ENCODE measurements around the gene KDELR1.

Gene KDELR1

GRCh38 chr19:48391100-48392005 lies at the start of gene KDELR1:
KDELR1 (minus strand) TSS chr19:48391551; CDS start chr19:48391358, 193 bp downstream.
- DNase-seq = peak; percentile 71

DNA sequence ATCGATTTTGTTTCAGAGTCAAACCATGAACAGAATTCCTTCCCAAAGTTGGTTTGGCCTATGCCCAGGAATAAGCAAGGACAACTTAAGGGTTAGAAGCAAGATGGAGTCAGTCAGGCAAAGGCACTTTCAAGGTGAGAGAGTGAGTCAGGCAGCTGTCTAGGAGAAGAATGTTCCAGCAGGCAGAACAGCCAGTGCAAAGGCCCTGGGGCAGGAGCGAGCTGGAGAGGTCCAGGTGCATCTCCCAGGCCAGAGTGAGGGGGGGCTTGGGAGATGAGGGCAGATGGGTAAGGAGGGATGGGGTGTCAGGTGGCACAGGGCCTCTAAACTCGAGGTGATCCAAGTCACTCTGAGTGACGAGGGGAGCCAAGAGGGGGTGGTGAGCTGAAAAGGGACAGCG lies 45.2 kb upstream of the KDELR1 start:
- DNase-seq = no peak

GRCh38 chr19:48433337-48433736 lies 42.0 kb upstream of the KDELR1 start:
- DNase-seq = no peak

DNA sequence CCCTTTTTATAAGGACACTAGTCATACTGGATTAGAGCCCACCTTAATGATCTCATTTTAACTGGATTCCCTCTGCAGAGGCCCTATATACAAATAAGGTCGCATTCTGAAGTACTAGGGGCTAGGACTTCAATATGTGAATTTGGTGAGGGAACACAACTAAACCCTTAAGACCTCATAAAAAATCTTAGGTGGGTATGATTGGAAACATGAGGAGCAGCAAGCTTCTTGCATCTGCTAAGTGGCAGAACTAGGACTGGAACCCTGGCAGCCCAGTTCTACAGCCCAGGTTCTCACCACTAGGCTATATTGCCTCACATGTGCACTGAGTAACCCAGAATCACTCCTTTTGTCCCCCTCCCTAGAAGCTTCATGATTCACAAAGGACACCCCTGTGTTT lies 37.3 kb upstream of the KDELR1 start:
- no peak for DNase-seq

- DNase-seq = no peak
Observed at GRCh38 chr19:48424694-48425219, 33.4 kb upstream of the KDELR1 start.

DNA sequence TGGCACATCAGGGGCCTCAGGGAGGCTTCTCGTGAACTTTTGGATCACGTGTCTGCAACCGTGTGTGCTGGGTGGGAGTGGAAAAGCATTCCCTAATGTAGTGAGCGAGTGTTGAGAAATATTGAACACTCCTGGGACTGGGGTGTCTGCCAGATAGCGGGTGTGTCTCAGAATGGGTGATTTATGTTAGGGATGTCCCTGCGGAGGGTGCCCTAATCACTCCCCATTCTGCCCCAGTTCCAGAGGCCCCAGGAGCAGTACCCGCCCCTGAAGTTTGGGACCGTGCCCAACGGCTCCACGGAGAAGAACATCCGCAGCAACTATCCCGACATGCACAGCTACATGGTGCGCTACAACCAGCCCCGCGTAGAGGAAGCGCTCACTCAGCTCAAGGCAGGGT lies 30.2 kb upstream of the KDELR1 start:
- DNase-seq = no peak

- peak; percentile 27 for DNase-seq
Observed at GRCh38 chr19:48419158-48419920, 28.0 kb upstream of the KDELR1 start.

DNA sequence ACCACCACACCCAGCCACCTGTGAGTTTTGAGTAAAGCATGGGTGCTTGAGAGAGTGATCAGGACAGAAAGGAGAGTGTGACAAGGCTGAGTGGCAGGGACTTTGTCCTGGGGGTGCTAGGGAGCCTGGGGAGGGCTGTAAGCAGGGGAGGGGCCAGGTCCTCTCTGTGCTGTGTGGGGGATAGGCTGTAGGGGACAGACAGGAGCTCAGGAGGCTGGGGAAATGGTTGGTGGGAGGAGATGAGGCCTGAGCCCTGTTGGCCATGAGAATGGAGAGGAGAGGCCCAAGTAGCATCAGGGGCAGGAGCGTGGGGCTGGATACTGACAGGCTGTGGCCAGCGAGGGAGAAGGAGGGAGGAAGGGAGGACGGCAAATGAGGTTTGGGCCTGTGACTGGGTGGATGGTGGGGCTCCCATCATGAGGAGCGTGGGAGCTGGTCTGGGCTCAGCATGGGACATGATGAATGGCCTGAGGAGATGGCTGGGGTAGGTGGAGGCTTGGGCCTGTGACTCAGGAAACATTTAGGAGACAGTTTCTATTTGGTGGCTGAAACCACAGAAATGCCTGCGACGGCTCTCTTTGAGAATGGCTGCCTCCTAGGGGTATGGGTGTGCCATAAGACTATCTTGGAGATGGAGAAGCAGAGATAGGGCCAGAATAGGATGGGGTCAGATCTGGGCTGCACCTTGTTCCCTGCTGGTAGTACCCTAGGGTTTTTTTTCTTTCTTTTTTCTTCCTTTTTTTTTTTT lies 27.1 kb upstream of the KDELR1 start:
- no peak for DNase-seq

GRCh38 chr19:48417421-48417820 lies 26.1 kb upstream of the KDELR1 start:
- DNase-seq = no peak

DNA sequence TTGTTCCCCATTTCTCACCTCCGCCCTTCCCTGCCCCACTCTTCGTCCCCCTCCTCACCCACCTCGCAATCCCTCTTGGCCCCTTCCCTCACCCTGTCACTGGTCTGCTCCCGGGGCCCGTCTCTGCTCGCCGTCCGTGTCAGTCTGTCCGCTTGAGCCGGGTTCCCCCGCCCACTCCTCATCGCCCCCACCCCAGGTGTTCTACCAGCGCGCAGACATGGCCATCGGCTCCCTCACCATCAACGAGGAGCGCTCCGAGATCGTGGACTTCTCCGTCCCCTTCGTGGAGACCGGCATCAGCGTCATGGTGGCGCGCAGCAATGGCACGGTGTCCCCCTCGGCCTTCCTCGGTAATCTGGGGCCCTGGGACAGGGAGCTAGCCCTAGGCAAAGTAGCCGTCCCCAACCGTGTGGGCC lies 24.5 kb upstream of the KDELR1 start:
- DNase-seq = no peak

DNA sequence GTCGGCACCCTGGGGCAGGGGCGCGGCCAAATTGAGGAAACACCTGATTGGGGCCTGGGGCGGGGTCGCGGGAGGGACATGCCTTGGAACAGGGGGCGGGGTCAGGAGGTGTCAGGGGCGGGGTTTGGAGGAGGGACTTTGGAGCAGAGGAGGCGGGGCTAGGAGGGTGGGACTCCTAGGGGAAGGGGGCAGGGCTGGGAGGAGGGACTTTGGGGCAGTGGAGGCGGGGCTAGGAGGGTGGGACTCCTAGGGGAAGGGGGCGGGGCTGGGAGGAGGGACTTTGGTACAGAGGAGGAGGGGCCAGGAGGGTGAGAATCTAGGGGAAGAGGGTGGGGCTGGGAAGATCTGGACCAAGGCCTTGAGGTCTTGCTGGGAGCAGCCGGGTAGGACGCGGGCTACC lies 24.0 kb upstream of the KDELR1 start:
- peak; percentile 45 for DNase-seq

- DNase-seq = no peak
Observed at GRCh38 chr19:48413879-48414587, 22.7 kb upstream of the KDELR1 start.

DNA sequence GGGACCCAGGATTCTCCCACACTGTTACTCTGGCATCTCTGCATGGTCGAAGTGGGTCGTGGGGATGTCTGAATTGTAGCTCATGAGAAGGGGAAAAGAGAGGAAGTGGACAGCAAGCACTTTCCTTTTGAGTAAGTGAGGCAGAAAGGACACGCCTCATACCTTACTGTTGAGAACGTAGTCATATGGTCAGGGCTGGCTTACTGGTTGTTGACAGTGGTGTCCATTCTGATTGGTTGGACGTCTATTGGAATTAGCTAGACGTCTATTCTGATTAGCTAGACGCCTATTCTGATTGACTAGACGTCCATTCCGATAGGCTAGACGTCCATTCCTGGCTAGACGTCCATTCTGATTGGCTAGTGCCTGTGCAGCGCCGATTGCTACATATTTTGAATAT lies 14.5 kb upstream of the KDELR1 start:
- no peak for DNase-seq

DNA sequence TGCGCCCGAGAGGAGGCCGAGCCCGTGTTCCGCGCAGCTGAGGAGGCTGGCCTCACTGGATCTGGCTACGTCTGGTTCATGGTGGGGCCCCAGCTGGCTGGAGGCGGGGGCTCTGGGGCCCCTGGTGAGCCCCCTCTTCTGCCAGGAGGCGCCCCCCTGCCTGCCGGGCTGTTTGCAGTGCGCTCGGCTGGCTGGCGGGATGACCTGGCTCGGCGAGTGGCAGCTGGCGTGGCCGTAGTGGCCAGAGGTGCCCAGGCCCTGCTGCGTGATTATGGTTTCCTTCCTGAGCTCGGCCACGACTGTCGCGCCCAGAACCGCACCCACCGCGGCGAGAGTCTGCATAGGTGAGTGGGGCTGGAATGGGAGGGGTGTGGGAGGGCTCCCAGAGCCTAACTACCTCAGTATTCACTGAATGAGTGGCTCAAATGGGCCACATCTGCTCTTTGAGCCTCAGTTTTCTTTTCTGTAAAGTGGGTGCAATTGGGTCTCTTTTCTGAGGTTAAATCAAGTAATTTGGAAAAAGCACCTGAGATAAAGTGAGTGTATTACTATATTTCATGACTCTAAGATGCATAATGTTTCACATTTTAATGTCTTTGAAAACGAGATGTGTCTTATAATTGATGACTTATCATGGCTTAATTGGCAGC lies 13.8 kb upstream of the KDELR1 start:
- DNase-seq = no peak

DNA sequence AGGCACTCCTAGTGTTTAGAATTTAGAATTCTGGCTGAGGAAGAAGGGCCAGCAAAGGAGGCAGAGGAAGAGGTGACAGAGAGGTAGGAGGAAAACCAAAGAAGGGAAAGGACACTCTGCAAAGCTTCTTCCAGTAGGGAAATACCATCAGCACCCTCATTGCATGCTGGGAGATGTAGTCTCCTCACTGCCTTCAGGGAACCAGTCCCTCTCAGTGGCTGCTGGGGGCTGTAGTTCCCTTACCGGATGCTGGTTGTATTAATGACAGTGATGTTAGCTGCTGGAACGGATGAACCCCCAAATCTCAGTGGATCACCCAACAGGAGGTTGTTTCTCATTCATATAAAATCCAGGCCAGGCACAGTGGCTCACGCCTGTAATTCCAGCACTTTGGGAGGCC lies 12.3 kb upstream of the KDELR1 start:
- DNase-seq = peak; percentile 63

DNA sequence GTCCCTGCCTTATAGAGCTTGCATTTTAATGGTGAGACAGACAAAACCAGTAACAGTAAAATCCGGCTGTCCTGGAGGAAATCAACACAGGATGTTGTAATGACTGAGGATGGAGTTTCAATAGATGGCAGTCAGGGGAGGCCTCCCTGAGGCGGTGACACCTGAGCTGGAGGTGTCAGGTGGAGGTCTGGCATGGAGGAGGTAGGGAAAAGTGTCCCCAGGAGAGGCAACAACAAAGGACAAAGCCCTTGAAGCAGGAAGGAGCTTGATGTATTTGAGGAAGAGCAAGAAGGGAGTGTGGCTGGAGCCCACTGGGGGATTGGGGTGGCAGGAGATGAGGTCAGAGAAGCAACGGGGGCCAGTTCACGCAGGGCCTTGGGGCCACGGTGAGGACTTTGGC lies 9.9 kb upstream of the KDELR1 start:
- peak; percentile 46 for DNase-seq

GRCh38 chr19:48400018-48400742 lies 8.8 kb upstream of the KDELR1 start:
- DNase-seq = peak; percentile 99

GRCh38 chr19:48398375-48399235 lies 7.3 kb upstream of the KDELR1 start:
- peak; percentile 97 for DNase-seq

- peak; percentile 70 for DNase-seq
Observed at GRCh38 chr19:48398102-48398374, 6.7 kb upstream of the KDELR1 start.
